Ovary (tissue), 3 donors: Measurements from ENCODE around the gene GPR61.

Source experiments
- EP300 ChIP-seq: sonication (generic); formaldehyde crosslinking; IDR thresholded peaks from one replicate; pipeline ENCODE4 v1.6.1; 2017; ENCODE audit warnings: antibody characterized with exemption
- POLR2A ChIP-seq: fragments of 450-650 bp; IDR thresholded peaks from one replicate; pipeline ENCODE4 v1.6.1; 2017; ENCODE audit warnings: antibody characterized with exemption, mild to moderate bottlenecking, moderate library complexity
- TF ChIP-seq, protein P1 (sequence below), 3 donors: fragments of 450-650 bp in 2 of 3; fragments of 200-600 bp in 1 of 3; IDR thresholded peaks; one replicate each; pipeline versions ENCODE4 v1.5.1 to v1.8.0; 2016 to 2022; ENCODE audit warnings: antibody characterized with exemption in 3 of 3, mild to moderate bottlenecking in 1 of 3
- donor health status: DM: no; HTN: no; CAD: no.

- TF ChIP-seq, protein P1, sequence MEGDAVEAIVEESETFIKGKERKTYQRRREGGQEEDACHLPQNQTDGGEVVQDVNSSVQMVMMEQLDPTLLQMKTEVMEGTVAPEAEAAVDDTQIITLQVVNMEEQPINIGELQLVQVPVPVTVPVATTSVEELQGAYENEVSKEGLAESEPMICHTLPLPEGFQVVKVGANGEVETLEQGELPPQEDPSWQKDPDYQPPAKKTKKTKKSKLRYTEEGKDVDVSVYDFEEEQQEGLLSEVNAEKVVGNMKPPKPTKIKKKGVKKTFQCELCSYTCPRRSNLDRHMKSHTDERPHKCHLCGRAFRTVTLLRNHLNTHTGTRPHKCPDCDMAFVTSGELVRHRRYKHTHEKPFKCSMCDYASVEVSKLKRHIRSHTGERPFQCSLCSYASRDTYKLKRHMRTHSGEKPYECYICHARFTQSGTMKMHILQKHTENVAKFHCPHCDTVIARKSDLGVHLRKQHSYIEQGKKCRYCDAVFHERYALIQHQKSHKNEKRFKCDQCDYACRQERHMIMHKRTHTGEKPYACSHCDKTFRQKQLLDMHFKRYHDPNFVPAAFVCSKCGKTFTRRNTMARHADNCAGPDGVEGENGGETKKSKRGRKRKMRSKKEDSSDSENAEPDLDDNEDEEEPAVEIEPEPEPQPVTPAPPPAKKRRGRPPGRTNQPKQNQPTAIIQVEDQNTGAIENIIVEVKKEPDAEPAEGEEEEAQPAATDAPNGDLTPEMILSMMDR (IDR thresholded peaks at IDR 0.05): no peak
- TF ChIP-seq POLR2A (no peak), EP300 (no peak)
Measured at GRCh38 chr1:109523706-109524105, 16.0 kb upstream of the GPR61 start.
